NCI-H2171 treated with DMSO at 0.1 percent for 48 hours (cell line): ENCODE data around the gene FAIM.
"Not testable (repeated sequence)": the region's sequence is repeated elsewhere in the genome, so short reads cannot be mapped to it uniquely, and the experiment has no call there.

Experiments used
- DNase-seq: peaks from one replicate; lab custom pipeline; 2025; lab: John Stamatoyannopoulos, UW

FAIM gene

GRCh38 chr3:138680974-138681373 is 72.4 kb downstream of the FAIM start:
- not testable (repeated sequence) for DNase-seq

GRCh38 chr3:138681463-138682220 is 73.1 kb downstream of the FAIM start:
- DNase-seq = no peak

GRCh38 chr3:138682648-138683047 is 74.1 kb downstream of the FAIM start:
- no peak for DNase-seq
